Activated T-helper 1 cell treated with Interleukin-2 at 50 U/mL for 16 hours (primary cell): Measurements from ENCODE around the gene WDFY1.
"Not testable (repeated sequence)": the region's sequence is repeated elsewhere in the genome, so short reads cannot be mapped to it uniquely, and the experiment has no call there.

Source experiments
- DNase-seq: peaks from one replicate; pipeline ENCODE4 v3.0.0-alpha.2; 2020; ENCODE audit warnings: low read depth

WDFY1 gene

GRCh38 chr2:223957092-223957851 lies 12.1 kb upstream of the WDFY1 start, which contains the start of gene MRPL44:
TSS of gene MRPL44 (plus strand) at chr2:223957463. CDS start at chr2:223957473, 10 bp downstream.
- peak; percentile 95 for DNase-seq

- DNase-seq = no peak
Observed at GRCh38 chr2:223956300-223956699, 11.2 kb upstream of the WDFY1 start.

- DNase-seq = no peak
Observed at GRCh38 chr2:223954401-223954800, 9.3 kb upstream of the WDFY1 start.

- no peak for DNase-seq
Observed at GRCh38 chr2:223952280-223952968, 7.3 kb upstream of the WDFY1 start.

GRCh38 chr2:223950448-223951347 lies 5.6 kb upstream of the WDFY1 start:
- no peak for DNase-seq

GRCh38 chr2:223949241-223949840 lies 4.2 kb upstream of the WDFY1 start:
- no peak for DNase-seq

- DNase-seq = no peak
Observed at GRCh38 chr2:223947711-223948205, 2.6 kb upstream of the WDFY1 start.

GRCh38 chr2:223945755-223946154 lies 620 bp upstream of the WDFY1 start:
- DNase-seq = no peak

- DNase-seq = no peak
Observed at GRCh38 chr2:223944166-223944702, 901 bp downstream of the WDFY1 start.

- DNase-seq = no peak
Observed at GRCh38 chr2:223943561-223944008, 1.6 kb downstream of the WDFY1 start.

- no peak for DNase-seq
Observed at GRCh38 chr2:223943135-223943534, 2.0 kb downstream of the WDFY1 start.

- no peak for DNase-seq
Observed at GRCh38 chr2:223941579-223942277, 3.4 kb downstream of the WDFY1 start.

- not testable (repeated sequence) for DNase-seq
Observed at GRCh38 chr2:223939438-223939837, 5.7 kb downstream of the WDFY1 start.

- no peak for DNase-seq
Observed at GRCh38 chr2:223937535-223937934, 7.6 kb downstream of the WDFY1 start.

- no peak for DNase-seq
Observed at GRCh38 chr2:223936862-223937326, 8.2 kb downstream of the WDFY1 start.

- DNase-seq = no peak
Observed at GRCh38 chr2:223935459-223936125, 9.5 kb downstream of the WDFY1 start.

- no peak for DNase-seq
Observed at GRCh38 chr2:223934870-223935269, 10.3 kb downstream of the WDFY1 start.

- no peak for DNase-seq
Observed at GRCh38 chr2:223932816-223933800, 12.0 kb downstream of the WDFY1 start.
